HCT116 (cell line): Measurements from ENCODE around the gene SDF2L1. TPM values are rescaled to one million over a fixed set of nuclear protein-coding genes. Genes with fewer than 3 reads are reported as not detected.
A peak's percentile ranks its signal among the peaks of the same experiment; 100 is the strongest.

Experiments
- ATAC-seq: fragments of 200-7000 bp; cut with Tn5 transposase; 2 replicates; pipeline ENCODE4 v1.9.1; 2020; ENCODE audit warnings: mild to moderate bottlenecking, moderate library complexity
- BruUV-seq: library from RNA; stranded (reverse); fragments of 400-500 nt; replicated peaks from 2 replicates; lab custom pipeline; 2021; lab: Mats Ljungman, UMichigan
- CTCF ChIA-PET: fragments of 300-600 bp; sonication (Branson Sonifier 250); formaldehyde crosslinking; loops from one replicate; lab custom pipeline; 2021; ENCODE audit warnings: antibody characterized with exemption; lab: Charles Lee
- POLR2A ChIA-PET: fragments of 300-600, 350-600 bp; sonication (Branson Sonifier 250); formaldehyde crosslinking; loops from one replicate; lab custom pipeline; 2021; ENCODE audit warnings: antibody characterized with exemption; lab: Charles Lee
- RAD21 ChIA-PET, 2 experiments: fragments of 300-600 bp; sonication (Branson Sonifier 250); formaldehyde crosslinking; loops; one replicate each; lab custom pipeline; 2023; ENCODE audit warnings: low total read pairs in 2 of 2; ENCODE audit not compliant: uncharacterized antibody in 2 of 2, unreplicated experiment in 2 of 2, low non-redundant PET in 1 of 2; lab: Charles Lee
- DNase-seq: peaks from one replicate; pipeline ENCODE4 v3.0.0-alpha.2; 2010; ENCODE audit warnings: low read depth, low spot score
- H2AFZ ChIP-seq: fragments of 200-600 bp; shearing (Covaris generic), sonication (generic); 2 replicates; pipeline ENCODE4 v1.6.1; 2017; ENCODE audit warnings: low read depth, mixed run types, mixed read lengths, antibody characterized with exemption, low read length; ENCODE audit not compliant: poor library complexity, severe bottlenecking
- H3K27ac ChIP-seq: 2 replicates; pipeline ENCODE4 v1.5.1; 2012; ENCODE audit warnings: low read depth, low read length
- H3K27me3 ChIP-seq: fragments of 200-600 bp; sonication (generic); 2 replicates; pipeline ENCODE4 v1.6.1; 2016; ENCODE audit warnings: mixed run types, low read length, mixed read lengths; ENCODE audit not compliant: insufficient read depth
- H3K36me3 ChIP-seq, 2 experiments: fragments of 200-500 bp in 1 of 2; fragments of 200-600 bp in 1 of 2; sonication (Bioruptor generic) in 1 of 2; sonication (generic) in 1 of 2; 2 replicates each; pipeline versions ENCODE4 v1.5.1 to v1.6.1; 2014 to 2016; ENCODE audit warnings: low read length in 2 of 2, inconsistent platforms in 1 of 2, mixed read lengths in 1 of 2, mixed run types in 1 of 2; ENCODE audit not compliant: insufficient read depth in 2 of 2, control insufficient read depth in 1 of 2
- H3K4me1 ChIP-seq, 2 experiments: fragments of 200-600 bp in 1 of 2; sonication (generic) in 1 of 2; 2 replicates each; pipeline versions ENCODE4 v1.5.1 to v1.6.1; 2012 to 2017; ENCODE audit warnings: low read length in 2 of 2, inconsistent platforms in 1 of 2, mild to moderate bottlenecking in 1 of 2, mixed read lengths in 1 of 2, mixed run types in 1 of 2, moderate library complexity in 1 of 2; ENCODE audit not compliant: insufficient read depth in 2 of 2, control insufficient read depth in 1 of 2
- H3K4me2 ChIP-seq: fragments of 200-600 bp; sonication (generic); 2 replicates; pipeline ENCODE4 v1.6.1; 2017; ENCODE audit warnings: mixed run types, low read length, mixed read lengths
- H3K4me3 ChIP-seq, 2 experiments: fragments of 200-600 bp in 1 of 2; sonication (generic) in 1 of 2; replicated peaks in 1 of 2; 2 replicates each; pipeline ENCODE4 v1.5.1; 2011 to 2016; ENCODE audit warnings: low read length in 2 of 2, control low read depth in 1 of 2, low read depth in 1 of 2, mild to moderate bottlenecking in 1 of 2, mixed read lengths in 1 of 2, mixed run types in 1 of 2
- H3K79me2 ChIP-seq: fragments of 200-600 bp; sonication (generic); 2 replicates; pipeline ENCODE4 v1.6.1; 2017; ENCODE audit warnings: mild to moderate bottlenecking, mixed run types, low read length, moderate library complexity, mixed read lengths; ENCODE audit not compliant: insufficient read depth
- H3K9ac ChIP-seq: fragments of 200-600 bp; sonication (generic); 2 replicates; pipeline ENCODE4 v1.6.1; 2016; ENCODE audit warnings: low read length, mixed read lengths
- H3K9me2 ChIP-seq: fragments of 200-600 bp; sonication (generic), shearing (Covaris generic); 2 replicates; pipeline ENCODE4 v1.6.1; 2017; ENCODE audit warnings: mixed run types, mild to moderate bottlenecking, moderate library complexity; ENCODE audit not compliant: insufficient read depth
- H3K9me3 ChIP-seq, 2 experiments: fragments of 200-500 bp in 1 of 2; fragments of 200-600 bp in 1 of 2; sonication (Bioruptor generic) in 1 of 2; sonication (generic) in 1 of 2; 2 replicates each; pipeline ENCODE4 v1.6.1; 2014 to 2017; ENCODE audit warnings: low read length in 2 of 2, mixed read lengths in 2 of 2, inconsistent platforms in 1 of 2, low read depth in 1 of 2, mild to moderate bottlenecking in 1 of 2, mixed run types in 1 of 2, moderate library complexity in 1 of 2; ENCODE audit not compliant: control insufficient read depth in 1 of 2, insufficient read depth in 1 of 2
- H4K20me1 ChIP-seq: fragments of 200-600 bp; sonication (generic), shearing (Covaris generic); 2 replicates; pipeline ENCODE4 v1.6.1; 2017; ENCODE audit warnings: mixed run types, mild to moderate bottlenecking, moderate library complexity; ENCODE audit not compliant: insufficient read depth
- CTCF ChIP-seq, 3 experiments: fragments of 200-600 bp in 1 of 3; sonication (generic) in 1 of 3; IDR thresholded peaks in 2 of 3; conservative IDR thresholded peaks in 1 of 3; 2 replicates each; pipeline ENCODE4 v1.5.1; 2012 to 2017; ENCODE audit warnings: low read depth in 2 of 3, low read length in 2 of 3, antibody characterized with exemption in 1 of 3, borderline replicate concordance in 1 of 3, control low read depth in 1 of 3, mild to moderate bottlenecking in 1 of 3, mixed read lengths in 1 of 3, mixed run types in 1 of 3, moderate library complexity in 1 of 3; ENCODE audit not compliant: insufficient read depth in 1 of 3
- ELF1 ChIP-seq: IDR thresholded peaks from 2 replicates; pipeline ENCODE4 v1.6.1; 2012; ENCODE audit warnings: low read depth, borderline replicate concordance
- EZH2 ChIP-seq: fragments of 200-600 bp; sonication (generic); IDR thresholded peaks from 2 replicates; pipeline ENCODE4 v1.6.1; 2017; ENCODE audit warnings: antibody characterized with exemption, mixed run types
- RAD21 ChIP-seq: IDR thresholded peaks from 2 replicates; pipeline ENCODE4 v1.6.1; 2012; ENCODE audit warnings: low read depth, mild to moderate bottlenecking
- REST ChIP-seq: IDR thresholded peaks from 2 replicates; pipeline ENCODE4 v1.6.1; 2012; ENCODE audit warnings: low read depth
- SIN3A ChIP-seq: IDR thresholded peaks from 2 replicates; pipeline ENCODE4 v1.6.1; 2012; ENCODE audit warnings: low read depth
- SP1 ChIP-seq: IDR thresholded peaks from 2 replicates; pipeline ENCODE4 v1.6.1; 2012; ENCODE audit warnings: low read depth
- TCF7L2 ChIP-seq: IDR thresholded peaks from 2 replicates; pipeline ENCODE4 v1.7.0; 2011; ENCODE audit warnings: borderline replicate concordance, inconsistent platforms; ENCODE audit not compliant: insufficient read depth, insufficient read length; ENCODE audit errors: extremely low read depth
- ZBTB33 ChIP-seq: IDR thresholded peaks from 2 replicates; pipeline ENCODE4 v1.6.1; 2011; ENCODE audit warnings: mild to moderate bottlenecking, low read length, moderate library complexity; ENCODE audit not compliant: insufficient replicate concordance; ENCODE audit errors: extremely low read depth
- ZFX ChIP-seq: fragments of 450-650 bp; IDR thresholded peaks from 2 replicates; pipeline ENCODE4 v1.6.1; 2017
- intact Hi-C: fragments of 100-400 bp; cut with micrococcal nuclease; formaldehyde crosslinking; loops from 2 replicates; pipeline ENCODE4 v1.10.0; 2022
- total RNA-seq: library from RNA; stranded (reverse); gene quantifications from one replicate; pipeline ENCODE4 v1.2.1, GENCODE V29; 2021; ENCODE audit not compliant: unreplicated experiment

SDF2L1 gene
- total RNA-seq, 1 experiment from 2014 or later, result 86.2 TPM

GRCh38 chr22:21646608-21647590, 4.8 kb downstream of the SDF2L1 start:
- H3K36me3 ChIP-seq, result peaks cover 6 to 10% of the 10 kb centered on the region in 2 experiments; a peak in 3 of 4 replicates
- intact Hi-C loops, result no loop called here
- BruUV-seq, result no TSS peak
- H2AFZ ChIP-seq, result no peak overlapping the region
- TF ChIP-seq REST, result no peak
- TF ChIP-seq ELF1, result no peak
- no peak for TF ChIP-seq ZBTB33
- peak; percentile 81 for TF ChIP-seq RAD21
- no peak for TF ChIP-seq SP1
- peak; percentile 75 to 88 (median 85) for TF ChIP-seq CTCF (IDR thresholded peaks at IDR 0.05 in 2 of 3, conservative IDR thresholded peaks at IDR 0.05 in 1 of 3; ENCODE audit: borderline replicate concordance in 1 of 3, insufficient read depth in 1 of 3, low read depth in 2 of 3, low read length in 2 of 3)
- no peak for TF ChIP-seq EZH2
- TF ChIP-seq ZFX, result no peak
- TF ChIP-seq SIN3A, result no peak; the same call in 1 of the 2 replicates
- TF ChIP-seq TCF7L2, result no peak
- RAD21 ChIA-PET, result interaction anchor here in 1 of 2 experiments (1.1 kb wide), 1 partner anchor 59 kb away, joined by 4 read pairs; no protein-coding TSS in a partner anchor
- no peaks in the 10 kb centered on the region for H3K27me3 ChIP-seq
- H3K4me1 ChIP-seq, result peaks cover 12 to 29% of the 10 kb centered on the region in 2 experiments
- H4K20me1 ChIP-seq, result peaks cover 5% of the 10 kb centered on the region; the same call in 1 of the 2 replicates
- DNase-seq, result peak; percentile 66
- H3K9ac ChIP-seq, result no peak overlapping the region
- no peak overlapping the region for H3K27ac ChIP-seq
- no peaks in the 10 kb centered on the region for H3K9me2 ChIP-seq
- POLR2A ChIA-PET, result no interaction called here
- no peaks in the 10 kb centered on the region for H3K9me3 ChIP-seq
- peaks cover 21% of the 10 kb centered on the region; the same call in 1 of the 2 replicates for H3K79me2 ChIP-seq
- peak; percentile 25 for ATAC-seq
- H3K4me3 ChIP-seq, result no peak overlapping the region
- H3K4me2 ChIP-seq, result no peak overlapping the region
- CTCF ChIA-PET, result interaction anchor here (0.7 to 3.4 kb wide), 9 partner anchors 11 to 82 kb away, joined by 3 to 29 read pairs (median 3); partner anchors contain the start of genes CCDC116, PPIL2 and YDJC
